Testis (tissue), 3 donors: ENCODE measurements around the gene SVOPL. TPM values are rescaled to one million over a fixed set of nuclear protein-coding genes. Genes with fewer than 3 reads are reported as not detected.

Experiments
- DNase-seq: peaks from one replicate; pipeline ENCODE4 v3.0.0-alpha.2; 2019
- H3K27ac ChIP-seq, 2 donors: fragments of 200-600 bp; sonication (generic); one replicate each; pipeline ENCODE4 v1.5.1; 2019
- H3K27me3 ChIP-seq: fragments of 200-600 bp; sonication (generic); one replicate; pipeline ENCODE4 v1.5.1; 2019
- H3K36me3 ChIP-seq: fragments of 200-600 bp; sonication (generic); one replicate; pipeline ENCODE4 v1.5.1; 2017; ENCODE audit warnings: low read depth; ENCODE audit errors: missing control alignments
- H3K4me1 ChIP-seq: fragments of 200-600 bp; sonication (generic); one replicate; pipeline ENCODE4 v1.5.1; 2019
- H3K4me3 ChIP-seq, 2 donors: fragments of 200-600 bp; sonication (generic); one replicate each; pipeline ENCODE4 v1.5.1; 2017 to 2019
- H3K9me3 ChIP-seq: fragments of 200-600 bp; sonication (generic); one replicate; pipeline ENCODE4 v1.5.1; 2017
- POLR2A ChIP-seq: fragments of 450-650 bp; IDR thresholded peaks from one replicate; pipeline ENCODE4 v1.6.1; 2017; ENCODE audit warnings: antibody characterized with exemption, mild to moderate bottlenecking, moderate library complexity
- WGBS, 2 donors: methylation state at CpG; one replicate each; pipeline ENCODE4 v1.1.5; 2018; 5-methylcytosine and 5-hydroxymethylcytosine counted together
- intact Hi-C: fragments of 100-400 bp; cut with DNase I; formaldehyde crosslinking; loops from one replicate; pipeline ENCODE4 v1.15.1; 2023; ENCODE audit warnings: low total_unique reads
- polyA plus RNA-seq: library from polyadenylated mRNA; stranded (reverse); fragments of 350-450 nt; fragmentation: Illumina TruSeq; extraction: RNeasy Lipid Tissue Mini Kit (QIAGEN cat#74804); gene quantifications from one replicate; pipeline ENCODE4 v1.2.3, GENCODE V29; 2014; ENCODE audit warnings: low read depth, low replicate concordance; ENCODE audit not compliant: insufficient read depth
- total RNA-seq, 2 donors: library from RNA; depleted of rRNA; stranded (reverse); fragments of >200 nt; gene quantifications; one replicate each; pipeline ENCODE4 v1.2.3, GENCODE V29; 2016
- TF ChIP-seq, protein P1 (sequence below), 3 experiments: fragments of 450-650 bp in 2 of 3; fragments of 200-600 bp in 1 of 3; sonication (generic) in 1 of 3; IDR thresholded peaks; one replicate each; pipeline ENCODE4 v1.5.1; 2016 to 2019; ENCODE audit warnings: antibody characterized with exemption in 3 of 3, mild to moderate bottlenecking in 2 of 3, moderate library complexity in 1 of 3

The SVOPL gene
- total and polyA plus RNA-seq, 3 donors from 2014 or later: 1.1 to 4.0 (median 1.7) TPM

DNA sequence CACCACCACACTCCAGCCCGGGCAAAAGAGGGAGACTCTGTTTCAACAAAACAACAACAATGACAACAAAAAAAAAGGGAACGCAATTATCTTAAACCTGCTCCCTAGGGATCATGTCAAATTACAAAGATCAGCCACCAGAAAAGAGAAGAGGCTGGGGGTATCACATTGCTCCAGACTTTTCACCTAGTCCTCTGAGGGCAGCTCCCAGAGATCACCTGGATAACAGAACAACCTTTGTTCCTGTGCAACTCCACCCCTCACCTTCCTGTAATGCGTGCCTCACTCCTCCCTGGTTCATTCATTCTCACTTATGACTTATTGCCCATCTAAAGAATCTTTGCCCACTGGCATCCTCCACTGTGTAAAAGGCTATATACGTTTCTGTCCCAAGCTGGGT, 31.8 kb downstream of the SVOPL start:
- intact Hi-C loops: no loop called here
- TF ChIP-seq POLR2A: no peak
- TF ChIP-seq, protein P1, sequence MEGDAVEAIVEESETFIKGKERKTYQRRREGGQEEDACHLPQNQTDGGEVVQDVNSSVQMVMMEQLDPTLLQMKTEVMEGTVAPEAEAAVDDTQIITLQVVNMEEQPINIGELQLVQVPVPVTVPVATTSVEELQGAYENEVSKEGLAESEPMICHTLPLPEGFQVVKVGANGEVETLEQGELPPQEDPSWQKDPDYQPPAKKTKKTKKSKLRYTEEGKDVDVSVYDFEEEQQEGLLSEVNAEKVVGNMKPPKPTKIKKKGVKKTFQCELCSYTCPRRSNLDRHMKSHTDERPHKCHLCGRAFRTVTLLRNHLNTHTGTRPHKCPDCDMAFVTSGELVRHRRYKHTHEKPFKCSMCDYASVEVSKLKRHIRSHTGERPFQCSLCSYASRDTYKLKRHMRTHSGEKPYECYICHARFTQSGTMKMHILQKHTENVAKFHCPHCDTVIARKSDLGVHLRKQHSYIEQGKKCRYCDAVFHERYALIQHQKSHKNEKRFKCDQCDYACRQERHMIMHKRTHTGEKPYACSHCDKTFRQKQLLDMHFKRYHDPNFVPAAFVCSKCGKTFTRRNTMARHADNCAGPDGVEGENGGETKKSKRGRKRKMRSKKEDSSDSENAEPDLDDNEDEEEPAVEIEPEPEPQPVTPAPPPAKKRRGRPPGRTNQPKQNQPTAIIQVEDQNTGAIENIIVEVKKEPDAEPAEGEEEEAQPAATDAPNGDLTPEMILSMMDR (IDR thresholded peaks at IDR 0.05): no peak
- no peak for DNase-seq
- H3K27me3 ChIP-seq: no peaks in the 10 kb centered on the region
- H3K4me3 ChIP-seq: no peak overlapping the region
- WGBS, 2 donors: 75 to 93% methylated on average over 3 to 4 of the region's 4 CpGs
- no peaks in the 10 kb centered on the region for H3K9me3 ChIP-seq
- no peaks in the 10 kb centered on the region for H3K36me3 ChIP-seq
- no peak overlapping the region for H3K27ac ChIP-seq
- no peaks in the 10 kb centered on the region for H3K4me1 ChIP-seq

DNA sequence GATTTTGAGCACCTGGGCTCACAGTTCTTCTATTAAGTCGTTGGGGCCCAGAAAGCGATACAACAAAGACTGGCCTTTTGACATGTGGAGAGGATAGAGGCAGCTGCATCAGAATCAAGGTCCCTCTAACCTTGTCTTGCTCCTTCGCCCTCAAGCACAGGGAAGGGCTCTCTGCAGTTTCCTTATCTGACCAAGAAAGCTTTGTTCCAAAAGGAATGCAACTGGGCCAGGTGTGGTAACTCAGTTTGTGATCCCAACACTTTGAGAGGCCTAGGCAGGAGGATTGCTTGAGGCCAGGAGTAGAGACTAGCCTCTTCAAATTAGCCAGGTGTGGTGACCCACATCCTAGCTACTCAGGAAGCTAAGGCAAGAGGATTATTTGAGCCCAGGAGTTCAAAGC, 32.2 kb downstream of the SVOPL start:
- WGBS, 2 donors: 73 to 86% methylated on average over 3 of the region's 3 CpGs

DNA sequence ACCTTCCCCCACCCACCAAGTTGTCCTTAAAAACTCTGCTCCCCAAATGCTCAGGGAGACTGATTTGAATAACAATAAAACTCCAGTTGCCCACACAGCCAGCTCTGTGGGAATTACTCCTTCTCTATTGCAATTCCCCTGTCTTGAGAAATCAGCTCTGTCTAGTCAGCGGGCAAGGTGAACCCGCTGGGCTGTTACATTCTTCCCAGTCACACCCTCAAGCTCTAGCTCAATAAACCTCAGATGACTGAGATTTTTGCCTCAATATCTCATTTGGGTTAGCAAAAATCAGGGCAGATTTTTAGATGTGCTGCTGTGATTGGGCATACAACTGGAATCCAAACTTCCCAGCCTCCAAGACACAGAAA, 32.9 kb downstream of the SVOPL start:
- Histone ChIP-seq H3K4me1 (no peaks in the 10 kb centered on the region), H3K4me3 (no peak overlapping the region), H3K27ac (no peak overlapping the region), H3K36me3 (no peaks in the 10 kb centered on the region), H3K27me3 (no peaks in the 10 kb centered on the region), H3K9me3 (no peaks in the 10 kb centered on the region)
- intact Hi-C loops: no loop called here
- no peak for DNase-seq
- WGBS, 2 donors: 89 to 100% methylated on average over 2 of the region's 2 CpGs
- TF ChIP-seq, protein P1 (IDR thresholded peaks at IDR 0.05): no peak
- no peak for TF ChIP-seq POLR2A

More for the DNA sequence above, 32.2 kb downstream of the SVOPL start:
- Histone ChIP-seq H3K27me3 (no peaks in the 10 kb centered on the region), H3K9me3 (no peaks in the 10 kb centered on the region), H3K4me1 (no peaks in the 10 kb centered on the region), H3K36me3 (no peaks in the 10 kb centered on the region), H3K4me3 (no peak overlapping the region), H3K27ac (no peak overlapping the region)
- TF ChIP-seq POLR2A: no peak
- TF ChIP-seq, protein P1 (IDR thresholded peaks at IDR 0.05): no peak
- DNase-seq: no peak
- intact Hi-C loops: no loop called here

DNA sequence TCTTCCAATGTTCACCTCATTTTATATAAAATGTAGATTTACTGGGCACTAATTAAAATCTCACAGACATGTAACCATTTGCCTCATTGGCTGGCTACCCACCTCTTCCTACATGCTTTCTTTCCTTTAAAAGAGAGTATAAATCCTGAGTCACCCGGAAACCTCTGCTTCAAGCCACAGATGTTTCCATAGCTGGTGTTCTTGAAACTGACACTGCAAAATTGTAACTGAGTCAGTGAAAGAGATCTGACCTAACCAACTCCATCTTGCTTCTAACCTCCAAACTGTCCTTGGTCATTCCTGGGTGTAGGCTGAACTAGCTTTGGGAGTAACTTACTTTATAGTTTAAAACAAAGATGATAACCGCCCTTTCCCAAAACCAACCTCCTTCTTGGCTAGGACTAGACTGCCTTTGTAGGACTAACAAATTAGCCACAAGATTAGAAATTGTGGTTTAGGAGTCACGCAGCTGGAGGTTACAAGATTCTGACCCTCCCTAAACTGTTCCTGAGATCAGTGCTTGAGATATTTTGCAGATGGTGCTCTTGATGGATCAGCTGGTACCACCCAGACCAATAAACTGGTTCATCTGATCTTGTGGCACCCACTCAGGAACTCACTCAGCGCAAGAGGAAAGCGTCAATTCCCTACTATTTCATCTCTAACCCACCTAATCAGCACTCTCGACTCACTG, 33.5 kb downstream of the SVOPL start:
- intact Hi-C loops: no loop called here
- WGBS, 2 donors: 88 to 89% methylated on average over 6 of the region's 6 CpGs

More for the DNA sequence above, 33.5 kb downstream of the SVOPL start:
- Histone ChIP-seq H3K27me3 (no peaks in the 10 kb centered on the region), H3K36me3 (no peaks in the 10 kb centered on the region), H3K9me3 (no peaks in the 10 kb centered on the region), H3K27ac (no peak overlapping the region), H3K4me1 (no peaks in the 10 kb centered on the region), H3K4me3 (no peak overlapping the region)
- no peak for DNase-seq
- TF ChIP-seq, protein P1 (IDR thresholded peaks at IDR 0.05): no peak
- no peak for TF ChIP-seq POLR2A
